GM23338 (cell line): Measurements from ENCODE around the gene SRP14. TPM values are rescaled to one million over a fixed set of nuclear protein-coding genes. Genes with fewer than 3 reads are reported as not detected.
A peak's percentile ranks its signal among the peaks of the same experiment; 100 is the strongest.

ENCODE experiments used
- ATAC-seq: fragments of 200-7000 bp; cut with Tn5 transposase; 3 replicates; pipeline ENCODE4 v1.9.1; 2020
- DNase-seq: peaks from one replicate; pipeline ENCODE4 v3.0.0-alpha.2; 2015; ENCODE audit warnings: low spot score
- H2AFZ ChIP-seq: fragments of 200-600 bp; sonication (generic); 2 replicates; pipeline ENCODE4 v1.8.0; 2016; ENCODE audit warnings: antibody characterized with exemption, mild to moderate bottlenecking, moderate library complexity
- H3F3A ChIP-seq: fragments of 200-600 bp; sonication (generic); replicated peaks from 2 replicates; pipeline ENCODE4 v1.8.0; 2017; ENCODE audit warnings: antibody characterized with exemption, mixed run types, low read depth
- H3K27ac ChIP-seq: fragments of 200-600 bp; sonication (generic); 2 replicates; pipeline ENCODE4 v1.6.1; 2016; ENCODE audit warnings: low read depth
- H3K27me3 ChIP-seq: fragments of 200-600 bp; sonication (generic); 2 replicates; pipeline ENCODE4 v1.8.0; 2016; ENCODE audit warnings: mild to moderate bottlenecking, mixed run types, moderate library complexity; ENCODE audit not compliant: insufficient read depth
- H3K36me3 ChIP-seq: fragments of 200-600 bp; sonication (generic); 2 replicates; pipeline ENCODE4 v1.8.0; 2016; ENCODE audit warnings: mild to moderate bottlenecking; ENCODE audit not compliant: insufficient read depth
- H3K4me1 ChIP-seq: fragments of 200-600 bp; sonication (generic); 2 replicates; pipeline ENCODE4 v1.8.0; 2016; ENCODE audit warnings: mild to moderate bottlenecking, moderate library complexity; ENCODE audit not compliant: insufficient read depth
- H3K4me2 ChIP-seq: fragments of 200-600 bp; sonication (generic); 2 replicates; pipeline ENCODE4 v1.7.1; 2017; ENCODE audit warnings: mixed run types
- H3K4me3 ChIP-seq: fragments of 200-600 bp; sonication (generic); 2 replicates; pipeline ENCODE4 v1.6.1; 2016; ENCODE audit warnings: mixed run types
- H3K79me2 ChIP-seq: fragments of 200-600 bp; sonication (generic); replicated peaks from 2 replicates; pipeline ENCODE4 v1.8.0; 2017; ENCODE audit warnings: mild to moderate bottlenecking; ENCODE audit not compliant: insufficient read depth
- H3K9me2 ChIP-seq: fragments of 200-600 bp; sonication (generic); 2 replicates; pipeline ENCODE4 v1.8.0; 2017; ENCODE audit not compliant: insufficient read depth
- H4K20me1 ChIP-seq: fragments of 200-600 bp; sonication (generic); replicated peaks from 2 replicates; pipeline ENCODE4 v1.8.0; 2017; ENCODE audit warnings: mild to moderate bottlenecking; ENCODE audit not compliant: insufficient read depth
- H3K27ac Mint-ChIP-seq: 2 replicates; pipeline ENCODE4 v1.8.0; 2020; ENCODE audit warnings: inconsistent platforms, mild to moderate bottlenecking, moderate library complexity, mixed read lengths
- H3K27me3 Mint-ChIP-seq: 3 replicates; pipeline ENCODE4 v1.8.0; 2022; ENCODE audit warnings: low read depth, mild to moderate bottlenecking, moderate library complexity, mixed read lengths, inconsistent platforms; ENCODE audit not compliant: insufficient read depth, poor library complexity
- H3K36me3 Mint-ChIP-seq: 3 replicates; pipeline ENCODE4 v1.8.0; 2021; ENCODE audit warnings: low read depth, mild to moderate bottlenecking, inconsistent platforms, moderate library complexity, mixed read lengths
- H3K4me1 Mint-ChIP-seq: 3 replicates; pipeline ENCODE4 v1.8.0; 2020; ENCODE audit warnings: mild to moderate bottlenecking, inconsistent platforms, mixed read lengths
- H3K4me3 Mint-ChIP-seq: 3 replicates; pipeline ENCODE4 v1.8.0; 2021; ENCODE audit warnings: moderate library complexity, mild to moderate bottlenecking, inconsistent platforms, mixed read lengths
- H3K9me3 Mint-ChIP-seq: 3 replicates; pipeline ENCODE4 v1.8.0; 2020; ENCODE audit warnings: moderate library complexity, mild to moderate bottlenecking, inconsistent platforms, mixed read lengths
- CREB1 ChIP-seq: fragments of 250-450 bp; sonication (Bioruptor Pico); IDR thresholded peaks from 2 replicates; pipeline ENCODE4 v1.5.0; 2020; ENCODE audit warnings: low read depth, mild to moderate bottlenecking, moderate library complexity
- EZH2 ChIP-seq: fragments of 200-600 bp; sonication (generic); IDR thresholded peaks from one replicate; pipeline ENCODE4 v1.8.0; 2017; ENCODE audit warnings: antibody characterized with exemption, mild to moderate bottlenecking, low read depth; ENCODE audit not compliant: unreplicated experiment
- EZH2phosphoT487 ChIP-seq: fragments of 200-600 bp; sonication (generic); IDR thresholded peaks from one replicate; pipeline ENCODE4 v1.8.1; 2018; ENCODE audit warnings: antibody characterized with exemption; ENCODE audit not compliant: unreplicated experiment
- JUNB ChIP-seq: IDR thresholded peaks from one replicate; pipeline ENCODE4 v1.6.1; 2016; ENCODE audit warnings: antibody characterized with exemption; ENCODE audit not compliant: unreplicated experiment
- NANOG ChIP-seq: IDR thresholded peaks from 2 replicates; pipeline ENCODE4 v1.6.1; 2016; ENCODE audit warnings: antibody characterized with exemption, borderline replicate concordance
- POLR2AphosphoS5 ChIP-seq: IDR thresholded peaks from 2 replicates; pipeline ENCODE4 v1.6.1; 2016; ENCODE audit warnings: antibody characterized with exemption, low read depth
- STAT1 ChIP-seq: IDR thresholded peaks from one replicate; pipeline ENCODE4 v1.6.1; 2016; ENCODE audit warnings: antibody characterized with exemption; ENCODE audit not compliant: unreplicated experiment
- ZNF114 ChIP-seq: fragments of 250-450 bp; sonication (Bioruptor Pico); IDR thresholded peaks from 2 replicates; pipeline ENCODE4 v1.5.0; 2020; ENCODE audit warnings: mild to moderate bottlenecking, moderate library complexity
- ZNF331 ChIP-seq: fragments of 250-450 bp; sonication (Bioruptor Pico); IDR thresholded peaks from 2 replicates; pipeline ENCODE4 v1.5.0; 2020; ENCODE audit warnings: low read depth, mild to moderate bottlenecking, moderate library complexity
- polyA plus RNA-seq: library from polyadenylated mRNA; unstranded; fragments of >200 nt; fragmentation: Nextera tagmentation; extraction: Ambion mirVana; gene quantifications from 2 replicates; pipeline ENCODE4 v1.2.1, GENCODE V29; 2016
- total RNA-seq: library from RNA; depleted of rRNA; stranded (reverse); fragments of >200 nt; shearing (Covaris generic); gene quantifications from 2 replicates; pipeline ENCODE4 v1.2.3, GENCODE V29; 2014
- TF ChIP-seq, protein P1 (sequence below): IDR thresholded peaks from 2 replicates; pipeline ENCODE4 v1.6.1; 2016; ENCODE audit warnings: antibody characterized with exemption
- TF ChIP-seq, protein P2 (sequence below), 2 experiments: fragments of 200-600 bp in 1 of 2; sonication (generic) in 1 of 2; conservative IDR thresholded peaks; 2 replicates each; pipeline versions ENCODE4 v1.5.1 to v1.6.1; 2016 to 2017; ENCODE audit warnings: antibody characterized with exemption in 2 of 2, low read depth in 2 of 2, mild to moderate bottlenecking in 2 of 2, moderate library complexity in 1 of 2
- TF ChIP-seq, protein P3 (sequence below): IDR thresholded peaks from one replicate; pipeline ENCODE4 v1.6.1; 2018; ENCODE audit warnings: antibody characterized with exemption; ENCODE audit not compliant: unreplicated experiment
- TF ChIP-seq, protein P4 (sequence below): fragments of 250-450 bp; sonication (Bioruptor Pico); IDR thresholded peaks from 2 replicates; pipeline ENCODE4 v1.5.0; 2020; ENCODE audit warnings: mild to moderate bottlenecking, moderate library complexity

Gene SRP14
- total and polyA plus RNA-seq, 2 experiments from 2014 or later: 249 to 1,412 TPM

DNA sequence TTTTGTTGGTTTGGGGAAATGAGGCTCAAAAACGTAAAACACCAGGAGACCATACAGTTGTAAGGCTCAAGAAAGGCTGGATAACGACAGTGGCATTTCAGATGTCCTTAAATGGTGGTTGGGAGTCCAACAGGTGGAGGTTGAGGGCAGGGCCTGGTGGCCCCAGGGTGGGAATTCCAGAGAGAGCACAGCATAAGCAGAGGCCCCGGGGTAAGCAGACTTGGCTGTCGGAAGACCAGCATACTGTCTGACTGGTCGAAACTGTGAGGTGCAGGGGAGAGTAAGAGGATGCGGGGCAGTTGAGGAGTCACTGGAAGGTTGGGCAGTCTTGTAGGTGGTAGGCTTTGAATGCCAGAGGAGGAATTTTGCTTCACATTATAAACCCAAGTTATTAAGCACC is 48.3 kb downstream of the SRP14 start:
- H3K27ac ChIP-seq: no peak overlapping the region
- H3K9me2 ChIP-seq: no peaks in the 10 kb centered on the region
- Mint-ChIP-seq H3K27me3 (no peaks in the 10 kb centered on the region), H3K27ac (peak overlapping the region; percentile 13; the same call in 1 of the 2 replicates), H3K4me1 (no peaks in the 10 kb centered on the region; the same call in 2 of the 3 replicates), H3K9me3 (no peaks in the 10 kb centered on the region), H3K4me3 (no peak overlapping the region), H3K36me3 (peaks cover 84% of the 10 kb centered on the region)
- no peak overlapping the region for H3K4me2 ChIP-seq
- TF ChIP-seq, protein P1, sequence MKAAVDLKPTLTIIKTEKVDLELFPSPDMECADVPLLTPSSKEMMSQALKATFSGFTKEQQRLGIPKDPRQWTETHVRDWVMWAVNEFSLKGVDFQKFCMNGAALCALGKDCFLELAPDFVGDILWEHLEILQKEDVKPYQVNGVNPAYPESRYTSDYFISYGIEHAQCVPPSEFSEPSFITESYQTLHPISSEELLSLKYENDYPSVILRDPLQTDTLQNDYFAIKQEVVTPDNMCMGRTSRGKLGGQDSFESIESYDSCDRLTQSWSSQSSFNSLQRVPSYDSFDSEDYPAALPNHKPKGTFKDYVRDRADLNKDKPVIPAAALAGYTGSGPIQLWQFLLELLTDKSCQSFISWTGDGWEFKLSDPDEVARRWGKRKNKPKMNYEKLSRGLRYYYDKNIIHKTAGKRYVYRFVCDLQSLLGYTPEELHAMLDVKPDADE: no peak
- no peak for TF ChIP-seq ZNF331 (CRISPR knock-in tag)
- TF ChIP-seq, protein P2, sequence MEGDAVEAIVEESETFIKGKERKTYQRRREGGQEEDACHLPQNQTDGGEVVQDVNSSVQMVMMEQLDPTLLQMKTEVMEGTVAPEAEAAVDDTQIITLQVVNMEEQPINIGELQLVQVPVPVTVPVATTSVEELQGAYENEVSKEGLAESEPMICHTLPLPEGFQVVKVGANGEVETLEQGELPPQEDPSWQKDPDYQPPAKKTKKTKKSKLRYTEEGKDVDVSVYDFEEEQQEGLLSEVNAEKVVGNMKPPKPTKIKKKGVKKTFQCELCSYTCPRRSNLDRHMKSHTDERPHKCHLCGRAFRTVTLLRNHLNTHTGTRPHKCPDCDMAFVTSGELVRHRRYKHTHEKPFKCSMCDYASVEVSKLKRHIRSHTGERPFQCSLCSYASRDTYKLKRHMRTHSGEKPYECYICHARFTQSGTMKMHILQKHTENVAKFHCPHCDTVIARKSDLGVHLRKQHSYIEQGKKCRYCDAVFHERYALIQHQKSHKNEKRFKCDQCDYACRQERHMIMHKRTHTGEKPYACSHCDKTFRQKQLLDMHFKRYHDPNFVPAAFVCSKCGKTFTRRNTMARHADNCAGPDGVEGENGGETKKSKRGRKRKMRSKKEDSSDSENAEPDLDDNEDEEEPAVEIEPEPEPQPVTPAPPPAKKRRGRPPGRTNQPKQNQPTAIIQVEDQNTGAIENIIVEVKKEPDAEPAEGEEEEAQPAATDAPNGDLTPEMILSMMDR (conservative IDR thresholded peaks at IDR 0.05; ENCODE audit: low read depth in 2 of 2): no peak
- TF ChIP-seq, protein P3, sequence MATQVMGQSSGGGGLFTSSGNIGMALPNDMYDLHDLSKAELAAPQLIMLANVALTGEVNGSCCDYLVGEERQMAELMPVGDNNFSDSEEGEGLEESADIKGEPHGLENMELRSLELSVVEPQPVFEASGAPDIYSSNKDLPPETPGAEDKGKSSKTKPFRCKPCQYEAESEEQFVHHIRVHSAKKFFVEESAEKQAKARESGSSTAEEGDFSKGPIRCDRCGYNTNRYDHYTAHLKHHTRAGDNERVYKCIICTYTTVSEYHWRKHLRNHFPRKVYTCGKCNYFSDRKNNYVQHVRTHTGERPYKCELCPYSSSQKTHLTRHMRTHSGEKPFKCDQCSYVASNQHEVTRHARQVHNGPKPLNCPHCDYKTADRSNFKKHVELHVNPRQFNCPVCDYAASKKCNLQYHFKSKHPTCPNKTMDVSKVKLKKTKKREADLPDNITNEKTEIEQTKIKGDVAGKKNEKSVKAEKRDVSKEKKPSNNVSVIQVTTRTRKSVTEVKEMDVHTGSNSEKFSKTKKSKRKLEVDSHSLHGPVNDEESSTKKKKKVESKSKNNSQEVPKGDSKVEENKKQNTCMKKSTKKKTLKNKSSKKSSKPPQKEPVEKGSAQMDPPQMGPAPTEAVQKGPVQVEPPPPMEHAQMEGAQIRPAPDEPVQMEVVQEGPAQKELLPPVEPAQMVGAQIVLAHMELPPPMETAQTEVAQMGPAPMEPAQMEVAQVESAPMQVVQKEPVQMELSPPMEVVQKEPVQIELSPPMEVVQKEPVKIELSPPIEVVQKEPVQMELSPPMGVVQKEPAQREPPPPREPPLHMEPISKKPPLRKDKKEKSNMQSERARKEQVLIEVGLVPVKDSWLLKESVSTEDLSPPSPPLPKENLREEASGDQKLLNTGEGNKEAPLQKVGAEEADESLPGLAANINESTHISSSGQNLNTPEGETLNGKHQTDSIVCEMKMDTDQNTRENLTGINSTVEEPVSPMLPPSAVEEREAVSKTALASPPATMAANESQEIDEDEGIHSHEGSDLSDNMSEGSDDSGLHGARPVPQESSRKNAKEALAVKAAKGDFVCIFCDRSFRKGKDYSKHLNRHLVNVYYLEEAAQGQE: no peak
- TF ChIP-seq STAT1: no peak
- no peak for TF ChIP-seq NANOG
- TF ChIP-seq JUNB: no peak
- no peak for TF ChIP-seq ZNF114 (CRISPR knock-in tag)
- TF ChIP-seq EZH2phosphoT487: no peak
- TF ChIP-seq CREB1 (CRISPR knock-in tag): no peak
- TF ChIP-seq, protein P4, sequence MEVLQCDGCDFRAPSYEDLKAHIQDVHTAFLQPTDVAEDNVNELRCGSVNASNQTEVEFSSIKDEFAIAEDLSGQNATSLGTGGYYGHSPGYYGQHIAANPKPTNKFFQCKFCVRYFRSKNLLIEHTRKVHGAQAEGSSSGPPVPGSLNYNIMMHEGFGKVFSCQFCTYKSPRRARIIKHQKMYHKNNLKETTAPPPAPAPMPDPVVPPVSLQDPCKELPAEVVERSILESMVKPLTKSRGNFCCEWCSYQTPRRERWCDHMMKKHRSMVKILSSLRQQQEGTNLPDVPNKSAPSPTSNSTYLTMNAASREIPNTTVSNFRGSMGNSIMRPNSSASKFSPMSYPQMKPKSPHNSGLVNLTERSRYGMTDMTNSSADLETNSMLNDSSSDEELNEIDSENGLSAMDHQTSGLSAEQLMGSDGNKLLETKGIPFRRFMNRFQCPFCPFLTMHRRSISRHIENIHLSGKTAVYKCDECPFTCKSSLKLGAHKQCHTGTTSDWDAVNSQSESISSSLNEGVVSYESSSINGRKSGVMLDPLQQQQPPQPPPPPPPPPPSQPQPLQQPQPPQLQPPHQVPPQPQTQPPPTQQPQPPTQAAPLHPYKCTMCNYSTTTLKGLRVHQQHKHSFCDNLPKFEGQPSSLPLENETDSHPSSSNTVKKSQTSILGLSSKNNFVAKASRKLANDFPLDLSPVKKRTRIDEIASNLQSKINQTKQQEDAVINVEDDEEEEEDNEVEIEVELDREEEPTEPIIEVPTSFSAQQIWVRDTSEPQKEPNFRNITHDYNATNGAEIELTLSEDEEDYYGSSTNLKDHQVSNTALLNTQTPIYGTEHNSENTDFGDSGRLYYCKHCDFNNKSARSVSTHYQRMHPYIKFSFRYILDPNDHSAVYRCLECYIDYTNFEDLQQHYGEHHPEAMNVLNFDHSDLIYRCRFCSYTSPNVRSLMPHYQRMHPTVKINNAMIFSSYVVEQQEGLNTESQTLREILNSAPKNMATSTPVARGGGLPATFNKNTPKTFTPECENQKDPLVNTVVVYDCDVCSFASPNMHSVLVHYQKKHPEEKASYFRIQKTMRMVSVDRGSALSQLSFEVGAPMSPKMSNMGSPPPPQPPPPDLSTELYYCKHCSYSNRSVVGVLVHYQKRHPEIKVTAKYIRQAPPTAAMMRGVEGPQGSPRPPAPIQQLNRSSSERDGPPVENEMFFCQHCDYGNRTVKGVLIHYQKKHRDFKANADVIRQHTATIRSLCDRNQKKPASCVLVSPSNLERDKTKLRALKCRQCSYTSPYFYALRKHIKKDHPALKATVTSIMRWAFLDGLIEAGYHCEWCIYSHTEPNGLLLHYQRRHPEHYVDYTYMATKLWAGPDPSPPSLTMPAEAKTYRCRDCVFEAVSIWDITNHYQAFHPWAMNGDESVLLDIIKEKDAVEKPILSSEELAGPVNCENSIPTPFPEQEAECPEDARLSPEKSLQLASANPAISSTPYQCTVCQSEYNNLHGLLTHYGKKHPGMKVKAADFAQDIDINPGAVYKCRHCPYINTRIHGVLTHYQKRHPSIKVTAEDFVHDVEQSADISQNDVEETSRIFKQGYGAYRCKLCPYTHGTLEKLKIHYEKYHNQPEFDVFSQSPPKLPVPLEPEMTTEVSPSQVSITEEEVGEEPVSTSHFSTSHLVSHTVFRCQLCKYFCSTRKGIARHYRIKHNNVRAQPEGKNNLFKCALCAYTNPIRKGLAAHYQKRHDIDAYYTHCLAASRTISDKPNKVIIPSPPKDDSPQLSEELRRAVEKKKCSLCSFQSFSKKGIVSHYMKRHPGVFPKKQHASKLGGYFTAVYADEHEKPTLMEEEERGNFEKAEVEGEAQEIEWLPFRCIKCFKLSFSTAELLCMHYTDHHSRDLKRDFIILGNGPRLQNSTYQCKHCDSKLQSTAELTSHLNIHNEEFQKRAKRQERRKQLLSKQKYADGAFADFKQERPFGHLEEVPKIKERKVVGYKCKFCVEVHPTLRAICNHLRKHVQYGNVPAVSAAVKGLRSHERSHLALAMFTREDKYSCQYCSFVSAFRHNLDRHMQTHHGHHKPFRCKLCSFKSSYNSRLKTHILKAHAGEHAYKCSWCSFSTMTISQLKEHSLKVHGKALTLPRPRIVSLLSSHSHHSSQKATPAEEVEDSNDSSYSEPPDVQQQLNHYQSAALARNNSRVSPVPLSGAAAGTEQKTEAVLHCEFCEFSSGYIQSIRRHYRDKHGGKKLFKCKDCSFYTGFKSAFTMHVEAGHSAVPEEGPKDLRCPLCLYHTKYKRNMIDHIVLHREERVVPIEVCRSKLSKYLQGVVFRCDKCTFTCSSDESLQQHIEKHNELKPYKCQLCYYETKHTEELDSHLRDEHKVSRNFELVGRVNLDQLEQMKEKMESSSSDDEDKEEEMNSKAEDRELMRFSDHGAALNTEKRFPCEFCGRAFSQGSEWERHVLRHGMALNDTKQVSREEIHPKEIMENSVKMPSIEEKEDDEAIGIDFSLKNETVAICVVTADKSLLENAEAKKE (CRISPR knock-in tag): no peak
- no peak for TF ChIP-seq POLR2AphosphoS5
- TF ChIP-seq EZH2: no peak
- no peak for ATAC-seq
- H3K27me3 ChIP-seq: no peaks in the 10 kb centered on the region
- no peak for DNase-seq
- no peak overlapping the region for H3K4me3 ChIP-seq
- no peaks in the 10 kb centered on the region for H3K4me1 ChIP-seq
- H3K79me2 ChIP-seq: no peaks in the 10 kb centered on the region
- 0 out of 2 replicates have a peak, but pooled peaks cover 23% of the 10 kb centered on the region for H3F3A ChIP-seq
- no peak overlapping the region for H2AFZ ChIP-seq
- peaks cover 73% of the 10 kb centered on the region for H3K36me3 ChIP-seq
- H4K20me1 ChIP-seq: peaks cover 10% of the 10 kb centered on the region; the same call in 1 of the 2 replicates
